Immature natural killer cell (primary cell): Measurements from ENCODE around the gene SSBP4. TPM values are rescaled to one million over a fixed set of nuclear protein-coding genes. Genes with fewer than 3 reads are reported as not detected.
"Not testable (repeated sequence)": the region's sequence is repeated elsewhere in the genome, so short reads cannot be mapped to it uniquely, and the experiment has no call there.

Experiments used
- DNase-seq, 3 donors: peaks; one replicate each; pipeline ENCODE4 v3.0.0; 2022; ENCODE audit warnings: mixed read lengths in 1 of 3
- H3K27ac Mint-ChIP-seq, 6 donors: one replicate each; pipeline ENCODE4 v1.8.0; 2020; ENCODE audit warnings: mixed read lengths in 6 of 6, mild to moderate bottlenecking in 5 of 6, inconsistent platforms in 4 of 6, moderate library complexity in 3 of 6
- H3K27me3 Mint-ChIP-seq, 3 donors: one replicate each; pipeline ENCODE4 v1.8.0; 2020 to 2021; ENCODE audit warnings: low read depth in 3 of 3, mild to moderate bottlenecking in 3 of 3, mixed read lengths in 3 of 3, moderate library complexity in 3 of 3, inconsistent platforms in 1 of 3
- H3K36me3 Mint-ChIP-seq, 3 donors: one replicate each; pipeline ENCODE4 v1.8.0; 2020; ENCODE audit warnings: mixed read lengths in 3 of 3, inconsistent platforms in 2 of 3, mild to moderate bottlenecking in 2 of 3
- H3K4me1 Mint-ChIP-seq, 2 donors: one replicate each; pipeline ENCODE4 v1.8.0; 2020; ENCODE audit warnings: inconsistent platforms in 2 of 2, mild to moderate bottlenecking in 2 of 2, mixed read lengths in 2 of 2, moderate library complexity in 1 of 2
- H3K4me3 Mint-ChIP-seq, 5 donors: one replicate each; pipeline ENCODE4 v1.8.0; 2020; ENCODE audit warnings: mild to moderate bottlenecking in 5 of 5, mixed read lengths in 5 of 5, inconsistent platforms in 3 of 5, moderate library complexity in 3 of 5
- H3K9me3 Mint-ChIP-seq, 6 donors: one replicate each; pipeline ENCODE4 v1.8.0; 2020; ENCODE audit warnings: mild to moderate bottlenecking in 6 of 6, mixed read lengths in 6 of 6, inconsistent platforms in 4 of 6, moderate library complexity in 3 of 6
- polyA plus RNA-seq, 3 donors: library from polyadenylated mRNA; unstranded; fragments of 300-500 nt; fragmentation: Illumina TruSeq; gene quantifications; one replicate each; pipeline ENCODE4 v1.2.3, GENCODE V29; 2021

Gene SSBP4
- polyA plus RNA-seq, 3 donors from 2014 or later = 73.5 to 122 (median 107) TPM

- Mint-ChIP-seq H3K4me1 (peaks cover 5 to 11% of the 10 kb centered on the region in 2 donors), H3K4me3 (no peak overlapping the region), H3K9me3 (no peaks in the 10 kb centered on the region), H3K27ac (peak overlapping the region in 1 of 6 donors; percentile 17), H3K27me3 (peaks cover 1 to 7% (median 4%) of the 10 kb centered on the region in 3 donors), H3K36me3 (no peaks in the 10 kb centered on the region)
- DNase-seq = no peak
Measured at GRCh38 chr19:18401580-18402112, 17.6 kb upstream of the SSBP4 start.

- not testable (repeated sequence) for H3K4me1 Mint-ChIP-seq, H3K27ac Mint-ChIP-seq, H3K4me3 Mint-ChIP-seq
Measured at GRCh38 chr19:18402455-18403248, 16.5 kb upstream of the SSBP4 start.

GRCh38 chr19:18405754-18406153 lies 13.4 kb upstream of the SSBP4 start:
- H3K9me3 Mint-ChIP-seq, DNase-seq, H3K27me3 Mint-ChIP-seq, H3K4me3 Mint-ChIP-seq, H3K27ac Mint-ChIP-seq, H3K36me3 Mint-ChIP-seq, H3K4me1 Mint-ChIP-seq: not testable (repeated sequence)

More at GRCh38 chr19:18402455-18403248, 16.5 kb upstream of the SSBP4 start:
- not testable (repeated sequence) for H3K9me3 Mint-ChIP-seq, H3K36me3 Mint-ChIP-seq, DNase-seq, H3K27me3 Mint-ChIP-seq

- DNase-seq = no peak
- Mint-ChIP-seq H3K9me3 (no peaks in the 10 kb centered on the region), H3K36me3 (no peaks in the 10 kb centered on the region), H3K27ac (no peak overlapping the region), H3K4me1 (peaks cover 7 to 9% of the 10 kb centered on the region in 2 donors), H3K4me3 (no peak overlapping the region), H3K27me3 (peaks cover 4 to 10% (median 9%) of the 10 kb centered on the region in 3 donors)
Measured at GRCh38 chr19:18406749-18407148, 12.4 kb upstream of the SSBP4 start.

- H3K9me3 Mint-ChIP-seq = no peaks in the 10 kb centered on the region
- H3K4me3 Mint-ChIP-seq = no peak overlapping the region
- no peaks in the 10 kb centered on the region for H3K36me3 Mint-ChIP-seq
- DNase-seq = no peak
- peaks cover 3 to 10% (median 9%) of the 10 kb centered on the region in 3 donors for H3K27me3 Mint-ChIP-seq
- H3K27ac Mint-ChIP-seq = no peak overlapping the region
- peaks cover 7 to 12% of the 10 kb centered on the region in 2 donors for H3K4me1 Mint-ChIP-seq
Measured at GRCh38 chr19:18408053-18408476, 11.1 kb upstream of the SSBP4 start.

- DNase-seq = no peak
- no peak overlapping the region for H3K4me3 Mint-ChIP-seq
- peaks cover 13 to 22% (median 17%) of the 10 kb centered on the region in 3 donors for H3K27me3 Mint-ChIP-seq
- peaks cover 41 to 43% of the 10 kb centered on the region in 2 donors for H3K4me1 Mint-ChIP-seq
- no peaks in the 10 kb centered on the region for H3K9me3 Mint-ChIP-seq
- peak overlapping the region in 1 of 6 donors; percentile 59 for H3K27ac Mint-ChIP-seq
- H3K36me3 Mint-ChIP-seq = no peaks in the 10 kb centered on the region
Measured at GRCh38 chr19:18412610-18413239, 6.5 kb upstream of the SSBP4 start.

GRCh38 chr19:18414504-18415177 lies 4.6 kb upstream of the SSBP4 start:
- no peaks in the 10 kb centered on the region for H3K9me3 Mint-ChIP-seq
- DNase-seq = peak; percentile 57 to 66 (median 58)
- peaks cover 53 to 54% of the 10 kb centered on the region in 2 donors for H3K4me1 Mint-ChIP-seq
- H3K36me3 Mint-ChIP-seq = no peaks in the 10 kb centered on the region
- peaks cover 23 to 29% (median 24%) of the 10 kb centered on the region in 3 donors for H3K27me3 Mint-ChIP-seq
- H3K4me3 Mint-ChIP-seq = peak overlapping the region; percentile 27 to 69 (median 55)
- H3K27ac Mint-ChIP-seq = peak overlapping the region; percentile 70 to 89 (median 87)

- Mint-ChIP-seq H3K4me1 (peaks cover 55 to 57% of the 10 kb centered on the region in 2 donors), H3K4me3 (peak overlapping the region in 4 of 5 donors; percentile 59 to 85 (median 68)), H3K27ac (peak overlapping the region; percentile 83 to 98 (median 94)), H3K9me3 (no peaks in the 10 kb centered on the region), H3K36me3 (no peaks in the 10 kb centered on the region), H3K27me3 (peaks cover 23 to 32% (median 24%) of the 10 kb centered on the region in 3 donors)
- DNase-seq = no peak
Measured at GRCh38 chr19:18415178-18415867, 3.9 kb upstream of the SSBP4 start.

- Mint-ChIP-seq H3K27ac (peak overlapping the region; percentile 68 to 98 (median 96)), H3K36me3 (no peaks in the 10 kb centered on the region), H3K4me1 (peaks cover 65 to 66% of the 10 kb centered on the region in 2 donors), H3K4me3 (peak overlapping the region; percentile 79 to 90 (median 85)), H3K27me3 (peaks cover 17 to 28% (median 24%) of the 10 kb centered on the region in 3 donors), H3K9me3 (no peaks in the 10 kb centered on the region)
- peak; percentile 80 to 84 (median 82) for DNase-seq
Measured at GRCh38 chr19:18416778-18417249, 2.4 kb upstream of the SSBP4 start.

- H3K27me3 Mint-ChIP-seq = peaks cover 17 to 28% (median 24%) of the 10 kb centered on the region in 3 donors
- DNase-seq = peak; percentile 56 to 62 (median 61)
- H3K4me3 Mint-ChIP-seq = peak overlapping the region; percentile 87 to 91 (median 90)
- H3K36me3 Mint-ChIP-seq = no peaks in the 10 kb centered on the region
- H3K9me3 Mint-ChIP-seq = no peaks in the 10 kb centered on the region
- peak overlapping the region; percentile 89 to 99 (median 98) for H3K27ac Mint-ChIP-seq
- H3K4me1 Mint-ChIP-seq = peaks cover 71 to 73% of the 10 kb centered on the region in 2 donors
Measured at GRCh38 chr19:18417250-18418028, 1.8 kb upstream of the SSBP4 start.

GRCh38 chr19:18418029-18418482 lies 1.1 kb upstream of the SSBP4 start:
- H3K27me3 Mint-ChIP-seq = peaks cover 17 to 28% (median 28%) of the 10 kb centered on the region in 3 donors
- peak overlapping the region; percentile 87 to 91 (median 88) for H3K4me3 Mint-ChIP-seq
- no peaks in the 10 kb centered on the region for H3K9me3 Mint-ChIP-seq
- DNase-seq = no peak
- H3K36me3 Mint-ChIP-seq = no peaks in the 10 kb centered on the region
- H3K27ac Mint-ChIP-seq = peak overlapping the region; percentile 89 to 99 (median 98)
- peaks cover 74 to 79% of the 10 kb centered on the region in 2 donors for H3K4me1 Mint-ChIP-seq

GRCh38 chr19:18418483-18419194 lies 559 bp upstream of the SSBP4 start:
- Mint-ChIP-seq H3K4me1 (peaks cover 79 to 85% of the 10 kb centered on the region in 2 donors), H3K36me3 (no peaks in the 10 kb centered on the region), H3K4me3 (peak overlapping the region; percentile 87 to 91 (median 88)), H3K27me3 (peaks cover 17 to 28% (median 28%) of the 10 kb centered on the region in 3 donors), H3K27ac (peak overlapping the region; percentile 89 to 99 (median 98)), H3K9me3 (no peaks in the 10 kb centered on the region)
- peak; percentile 73 to 79 (median 76) for DNase-seq
